Measurements from ENCODE around the gene CNTLN.

CNTLN gene

GRCh38 chr9:17216011-17216410, 81.2 kb downstream of the CNTLN start:
- Histone ChIP-seq H3K4me1 (ENCODE audit: insufficient read depth, low read length, poor library complexity, severe bottlenecking) (peaks cover 8% of the 10 kb centered on the region), H4K20me1 (ENCODE audit: insufficient read depth, low read length, poor library complexity, severe bottlenecking) (no peaks in the 10 kb centered on the region), H3K79me2 (ENCODE audit: insufficient read depth, low read length) (peaks cover 7% of the 10 kb centered on the region; the same call in 1 of the 2 replicates), H3K9me3 (ENCODE audit: insufficient read depth, low read depth, low read length) (no peaks in the 10 kb centered on the region), H3K4me3 (ENCODE audit: low read length, poor library complexity, severe bottlenecking) (no peak overlapping the region), H3K9me2 (replicated peaks; ENCODE audit: low read depth, low read length) (no peaks in the 10 kb centered on the region), H3K4me2 (ENCODE audit: low read depth, low read length, poor library complexity, severe bottlenecking) (no peak overlapping the region), H2AFZ (ENCODE audit: low read length) (no peak overlapping the region), H3K9ac (ENCODE audit: low read depth, low read length, poor library complexity, severe bottlenecking) (no peak overlapping the region), H3K36me3 (ENCODE audit: insufficient read depth, low read length) (no peaks in the 10 kb centered on the region), H3F3A (ENCODE audit: low read depth) (no peaks in the 10 kb centered on the region), H3K27me3 (ENCODE audit: insufficient read depth, low read length, poor library complexity, severe bottlenecking) (no peaks in the 10 kb centered on the region)
- TF ChIP-seq CTCF (conservative IDR thresholded peaks at IDR 0.05; ENCODE audit: low read length) (no peak), EZH2phosphoT487 (IDR thresholded peaks at IDR 0.05; ENCODE audit: borderline replicate concordance) (no peak)

GRCh38 chr9:17216646-17217045, 81.8 kb downstream of the CNTLN start:
- H3K4me2 ChIP-seq (ENCODE audit: low read depth, low read length, poor library complexity, severe bottlenecking): no peak overlapping the region
- no peak overlapping the region for H3K4me3 ChIP-seq (ENCODE audit: low read length, poor library complexity, severe bottlenecking)
- H3K79me2 ChIP-seq (ENCODE audit: insufficient read depth, low read length): peaks cover 7% of the 10 kb centered on the region; the same call in 1 of the 2 replicates
- no peak overlapping the region for H2AFZ ChIP-seq (ENCODE audit: low read length)
- TF ChIP-seq EZH2phosphoT487 (IDR thresholded peaks at IDR 0.05; ENCODE audit: borderline replicate concordance): no peak
- TF ChIP-seq CTCF (conservative IDR thresholded peaks at IDR 0.05; ENCODE audit: low read length): no peak
- no peaks in the 10 kb centered on the region for H3K9me2 ChIP-seq (replicated peaks; ENCODE audit: low read depth, low read length)
- no peaks in the 10 kb centered on the region for H3F3A ChIP-seq (ENCODE audit: low read depth)
- H3K9ac ChIP-seq (ENCODE audit: low read depth, low read length, poor library complexity, severe bottlenecking): no peak overlapping the region
- peaks cover 8% of the 10 kb centered on the region for H3K4me1 ChIP-seq (ENCODE audit: insufficient read depth, low read length, poor library complexity, severe bottlenecking)
- no peaks in the 10 kb centered on the region for H3K9me3 ChIP-seq (ENCODE audit: insufficient read depth, low read depth, low read length)
- H4K20me1 ChIP-seq (ENCODE audit: insufficient read depth, low read length, poor library complexity, severe bottlenecking): no peaks in the 10 kb centered on the region
- no peaks in the 10 kb centered on the region for H3K27me3 ChIP-seq (ENCODE audit: insufficient read depth, low read length, poor library complexity, severe bottlenecking)
- H3K36me3 ChIP-seq (ENCODE audit: insufficient read depth, low read length): no peaks in the 10 kb centered on the region

- Histone ChIP-seq H3K9me2 (replicated peaks; ENCODE audit: low read depth, low read length) (no peaks in the 10 kb centered on the region), H3K36me3 (ENCODE audit: insufficient read depth, low read length) (no peaks in the 10 kb centered on the region), H3K4me1 (ENCODE audit: insufficient read depth, low read length, poor library complexity, severe bottlenecking) (peaks cover 8% of the 10 kb centered on the region), H3K4me2 (ENCODE audit: low read depth, low read length, poor library complexity, severe bottlenecking) (no peak overlapping the region), H3K9me3 (ENCODE audit: insufficient read depth, low read depth, low read length) (no peaks in the 10 kb centered on the region), H3K27me3 (ENCODE audit: insufficient read depth, low read length, poor library complexity, severe bottlenecking) (no peaks in the 10 kb centered on the region), H3F3A (ENCODE audit: low read depth) (no peaks in the 10 kb centered on the region), H3K79me2 (ENCODE audit: insufficient read depth, low read length) (peaks cover 7% of the 10 kb centered on the region; the same call in 1 of the 2 replicates), H4K20me1 (ENCODE audit: insufficient read depth, low read length, poor library complexity, severe bottlenecking) (no peaks in the 10 kb centered on the region), H2AFZ (ENCODE audit: low read length) (no peak overlapping the region), H3K4me3 (ENCODE audit: low read length, poor library complexity, severe bottlenecking) (no peak overlapping the region), H3K9ac (ENCODE audit: low read depth, low read length, poor library complexity, severe bottlenecking) (no peak overlapping the region)
- TF ChIP-seq EZH2phosphoT487 (IDR thresholded peaks at IDR 0.05; ENCODE audit: borderline replicate concordance) (no peak), CTCF (conservative IDR thresholded peaks at IDR 0.05; ENCODE audit: low read length) (no peak)
Observed at GRCh38 chr9:17217272-17217671, 82.4 kb downstream of the CNTLN start.
